Thyroid gland (tissue), 4 donors: ENCODE data around the gene TMEM151B. TPM values are rescaled to one million over a fixed set of nuclear protein-coding genes. Genes with fewer than 3 reads are reported as not detected.
"Not testable (repeated sequence)": the region's sequence is repeated elsewhere in the genome, so short reads cannot be mapped to it uniquely, and the experiment has no call there.

Experiments used
- DNase-seq, 2 donors: peaks; one replicate each; pipeline ENCODE4 v3.0.0-alpha.2; 2019
- H3K27ac ChIP-seq, 3 donors: fragments of 200-600 bp; sonication (generic); 1 replicate in 2 of 3; 2 replicates in 1 of 3; pipeline ENCODE4 v1.5.1; 2016 to 2019; ENCODE audit warnings: mild to moderate bottlenecking in 1 of 3, moderate library complexity in 1 of 3
- H3K27me3 ChIP-seq: fragments of 200-600 bp; sonication (generic); one replicate; pipeline ENCODE4 v1.5.1; 2019
- H3K36me3 ChIP-seq, 2 donors: fragments of 200-600 bp; sonication (generic); one replicate each; pipeline ENCODE4 v1.5.1; 2016 to 2019
- H3K4me1 ChIP-seq, 2 donors: fragments of 200-600 bp; sonication (generic); one replicate each; pipeline ENCODE4 v1.5.1; 2017 to 2019
- H3K4me3 ChIP-seq, 3 donors: fragments of 200-600 bp; sonication (generic); replicated peaks in 1 of 3; 1 replicate in 2 of 3; 2 replicates in 1 of 3; pipeline ENCODE4 v1.5.1; 2016; ENCODE audit warnings: mild to moderate bottlenecking in 1 of 3
- H3K9me3 ChIP-seq: fragments of 200-600 bp; sonication (generic); one replicate; pipeline ENCODE4 v1.5.1; 2017
- POLR2A ChIP-seq, 2 donors: fragments of 450-650 bp; IDR thresholded peaks; one replicate each; pipeline ENCODE4 v1.6.1; 2017; ENCODE audit warnings: antibody characterized with exemption in 2 of 2, mild to moderate bottlenecking in 2 of 2, moderate library complexity in 1 of 2
- WGBS, 2 donors: methylation state at CpG; one replicate each; pipeline ENCODE4 v1.1.5; 2017; 5-methylcytosine and 5-hydroxymethylcytosine counted together
- intact Hi-C: fragments of 100-400 bp; cut with DNase I; formaldehyde crosslinking; loops from one replicate; pipeline ENCODE4 v1.15.1; 2023
- total RNA-seq, 4 donors: library from RNA; depleted of rRNA; stranded (reverse); fragments of >200 nt; gene quantifications; one replicate each; pipeline ENCODE4 v1.2.3, GENCODE V29; 2016
- TF ChIP-seq, protein P1 (sequence below), 6 experiments: fragments of 200-600 bp in 3 of 6; fragments of 450-650 bp in 3 of 6; sonication (generic) in 3 of 6; IDR thresholded peaks; one replicate each; pipeline ENCODE4 v1.5.1; 2016 to 2019; ENCODE audit warnings: antibody characterized with exemption in 6 of 6, mild to moderate bottlenecking in 2 of 6, inconsistent platforms in 1 of 6, moderate library complexity in 1 of 6

TMEM151B gene
- total RNA-seq, 4 donors from 2014 or later = not detected

DNA sequence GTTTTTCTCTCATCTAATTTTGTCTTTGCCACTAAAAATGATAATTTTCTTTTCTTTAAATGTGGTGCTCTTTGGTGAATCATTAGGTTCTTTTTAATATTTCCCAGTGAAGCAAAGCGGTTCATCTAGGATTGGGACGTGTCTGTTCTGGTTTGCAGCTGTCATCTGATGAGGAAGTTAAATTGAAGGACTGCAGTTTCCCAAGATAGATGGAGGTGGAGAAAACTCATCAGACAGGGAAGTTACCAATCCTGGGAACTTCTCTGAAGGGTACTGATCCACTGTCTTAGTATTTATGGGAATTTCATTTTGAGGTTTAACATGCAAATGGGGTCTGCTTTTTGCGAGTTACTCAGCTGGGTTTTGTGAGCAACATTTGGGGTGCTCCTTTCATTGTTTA lies 45.3 kb downstream of the TMEM151B start:
- Histone ChIP-seq H3K9me3 (no peaks in the 10 kb centered on the region), H3K27ac (no peak overlapping the region)
- DNase-seq = no peak

DNA sequence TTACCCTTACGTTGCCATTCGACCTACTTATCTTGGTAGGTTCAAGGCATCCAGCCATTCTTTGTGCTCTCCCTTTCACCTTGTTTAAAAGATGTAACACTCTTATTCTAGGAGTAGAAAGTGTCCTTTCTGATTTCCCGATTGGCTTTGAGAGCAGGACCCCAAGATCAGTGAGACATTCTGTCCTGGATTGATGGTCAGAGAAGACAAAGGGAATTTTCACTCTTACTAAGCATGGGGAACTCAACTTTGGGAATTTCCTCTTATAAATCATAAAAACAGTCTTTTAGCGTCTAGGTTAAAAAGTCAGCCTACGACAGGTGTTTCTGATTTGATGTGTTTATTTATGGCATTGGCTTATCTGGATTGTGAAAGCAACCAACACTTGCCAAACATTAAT lies 45.7 kb downstream of the TMEM151B start:
- no peak for TF ChIP-seq POLR2A (IDR thresholded peaks at IDR 0.05)
- TF ChIP-seq, protein P1, sequence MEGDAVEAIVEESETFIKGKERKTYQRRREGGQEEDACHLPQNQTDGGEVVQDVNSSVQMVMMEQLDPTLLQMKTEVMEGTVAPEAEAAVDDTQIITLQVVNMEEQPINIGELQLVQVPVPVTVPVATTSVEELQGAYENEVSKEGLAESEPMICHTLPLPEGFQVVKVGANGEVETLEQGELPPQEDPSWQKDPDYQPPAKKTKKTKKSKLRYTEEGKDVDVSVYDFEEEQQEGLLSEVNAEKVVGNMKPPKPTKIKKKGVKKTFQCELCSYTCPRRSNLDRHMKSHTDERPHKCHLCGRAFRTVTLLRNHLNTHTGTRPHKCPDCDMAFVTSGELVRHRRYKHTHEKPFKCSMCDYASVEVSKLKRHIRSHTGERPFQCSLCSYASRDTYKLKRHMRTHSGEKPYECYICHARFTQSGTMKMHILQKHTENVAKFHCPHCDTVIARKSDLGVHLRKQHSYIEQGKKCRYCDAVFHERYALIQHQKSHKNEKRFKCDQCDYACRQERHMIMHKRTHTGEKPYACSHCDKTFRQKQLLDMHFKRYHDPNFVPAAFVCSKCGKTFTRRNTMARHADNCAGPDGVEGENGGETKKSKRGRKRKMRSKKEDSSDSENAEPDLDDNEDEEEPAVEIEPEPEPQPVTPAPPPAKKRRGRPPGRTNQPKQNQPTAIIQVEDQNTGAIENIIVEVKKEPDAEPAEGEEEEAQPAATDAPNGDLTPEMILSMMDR (IDR thresholded peaks at IDR 0.05) = no peak
- intact Hi-C loops = no loop called here
- H3K4me1 ChIP-seq = peaks cover 6 to 7% of the 10 kb centered on the region in 2 donors
- peaks cover 0 to 1% of the 10 kb centered on the region in 2 donors for H3K36me3 ChIP-seq
- 76 to 83% methylated on average over 5 of the region's 5 CpGs for whole genome bisulfite sequencing, 2 donors
- no peak overlapping the region for H3K4me3 ChIP-seq
- H3K9me3 ChIP-seq = no peaks in the 10 kb centered on the region
- no peak for DNase-seq
- no peak overlapping the region for H3K27ac ChIP-seq
- H3K27me3 ChIP-seq = no peaks in the 10 kb centered on the region

More for the DNA sequence above, 45.3 kb downstream of the TMEM151B start:
- Histone ChIP-seq H3K4me3 (no peak overlapping the region), H3K4me1 (peaks cover 6 to 7% of the 10 kb centered on the region in 2 donors), H3K36me3 (peaks cover 0 to 4% of the 10 kb centered on the region in 2 donors), H3K27me3 (no peaks in the 10 kb centered on the region)
- TF ChIP-seq POLR2A (IDR thresholded peaks at IDR 0.05) = no peak
- TF ChIP-seq, protein P1 (IDR thresholded peaks at IDR 0.05) = no peak
- 77 to 79% methylated on average over 3 of the region's 3 CpGs for WGBS, 2 donors
- intact Hi-C loops = no loop called here

DNA sequence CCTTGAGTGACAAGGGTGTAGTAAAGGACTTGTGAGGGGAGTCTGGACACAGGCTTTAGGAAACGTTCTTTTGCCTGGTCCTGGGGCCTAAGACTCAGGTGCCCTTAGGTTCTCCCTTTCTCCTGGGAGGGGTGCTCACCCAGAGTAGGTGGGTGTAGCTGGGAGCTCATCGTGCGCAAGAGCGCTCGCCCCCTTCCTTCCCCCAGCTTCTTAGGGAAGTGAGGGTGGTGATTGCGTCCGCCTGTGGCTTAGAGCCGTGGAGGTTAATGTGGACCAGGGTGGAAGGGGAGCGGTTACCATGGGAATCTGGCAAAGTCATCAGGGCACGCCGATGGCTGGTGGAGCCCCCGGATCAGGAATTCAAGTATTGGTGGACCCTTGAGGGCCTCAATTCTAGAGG lies 46.2 kb downstream of the TMEM151B start:
- WGBS, 2 donors = 81 to 90% methylated on average over 11 to 12 of the region's 12 CpGs
- H3K27ac ChIP-seq = no peak overlapping the region
- H3K36me3 ChIP-seq = no peaks in the 10 kb centered on the region
- no peak for TF ChIP-seq POLR2A (IDR thresholded peaks at IDR 0.05)
- TF ChIP-seq, protein P1 (IDR thresholded peaks at IDR 0.05) = no peak
- peaks cover 6 to 7% of the 10 kb centered on the region in 2 donors for H3K4me1 ChIP-seq
- intact Hi-C loops = no loop called here
- H3K27me3 ChIP-seq = no peaks in the 10 kb centered on the region
- no peaks in the 10 kb centered on the region for H3K9me3 ChIP-seq
- no peak overlapping the region for H3K4me3 ChIP-seq
- DNase-seq = no peak

DNA sequence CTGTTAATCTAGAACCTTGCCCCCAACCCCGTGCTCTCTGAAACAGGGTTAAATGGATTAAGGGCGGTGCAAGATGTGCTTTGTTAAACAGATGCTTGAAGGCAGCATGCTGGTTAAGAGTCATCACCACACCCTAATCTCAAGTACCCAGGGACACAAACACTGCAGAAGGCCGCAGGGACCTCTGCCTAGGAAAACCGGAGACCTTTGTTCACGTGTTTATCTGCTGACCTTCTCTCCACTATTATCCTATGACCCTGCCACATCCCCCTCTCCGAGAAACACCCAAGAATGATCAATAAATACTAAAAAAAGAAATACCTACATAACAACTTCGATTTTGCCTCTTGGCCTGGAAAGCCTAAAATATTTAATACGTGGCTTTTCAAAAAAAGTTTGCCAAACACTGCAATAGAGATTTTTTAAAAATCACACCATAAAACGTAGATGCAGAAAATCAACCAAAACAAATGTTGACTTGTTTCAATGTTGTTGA lies 46.9 kb downstream of the TMEM151B start:
- H3K4me3 ChIP-seq, H3K9me3 ChIP-seq, DNase-seq, H3K27me3 ChIP-seq, H3K36me3 ChIP-seq, intact Hi-C loops, H3K27ac ChIP-seq, H3K4me1 ChIP-seq: not testable (repeated sequence)
- WGBS, 2 donors = 54 to 55% methylated on average over 9 of the region's 9 CpGs

DNA sequence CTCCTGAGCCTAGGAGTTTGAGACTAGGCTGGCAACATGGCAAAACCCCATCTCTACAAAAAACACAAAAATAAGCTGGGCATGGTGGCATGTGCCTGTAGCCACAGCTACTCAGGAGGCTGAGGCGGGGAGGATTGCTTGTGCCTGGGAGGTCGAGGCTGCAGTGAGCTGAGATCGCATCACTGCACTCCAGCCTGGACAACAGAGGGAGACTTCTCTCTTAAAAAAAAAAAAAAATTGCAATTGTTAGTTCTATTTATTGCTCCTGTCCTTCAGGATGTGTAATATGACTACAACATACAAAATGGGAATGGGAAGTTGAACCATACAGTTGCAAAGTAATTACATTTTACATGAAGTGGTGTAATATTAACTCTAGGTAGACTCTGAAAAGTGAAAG lies 51.0 kb downstream of the TMEM151B start:
- Histone ChIP-seq H3K36me3 (no peaks in the 10 kb centered on the region), H3K4me1 (no peaks in the 10 kb centered on the region), H3K9me3 (no peaks in the 10 kb centered on the region), H3K27ac (no peak overlapping the region), H3K27me3 (no peaks in the 10 kb centered on the region), H3K4me3 (no peak overlapping the region)
- WGBS, 2 donors = 92 to 93% methylated on average over 3 of the region's 3 CpGs
- DNase-seq = no peak
- TF ChIP-seq POLR2A (IDR thresholded peaks at IDR 0.05) = no peak
- TF ChIP-seq, protein P1 (IDR thresholded peaks at IDR 0.05) = no peak
- intact Hi-C loops = no loop called here

DNA sequence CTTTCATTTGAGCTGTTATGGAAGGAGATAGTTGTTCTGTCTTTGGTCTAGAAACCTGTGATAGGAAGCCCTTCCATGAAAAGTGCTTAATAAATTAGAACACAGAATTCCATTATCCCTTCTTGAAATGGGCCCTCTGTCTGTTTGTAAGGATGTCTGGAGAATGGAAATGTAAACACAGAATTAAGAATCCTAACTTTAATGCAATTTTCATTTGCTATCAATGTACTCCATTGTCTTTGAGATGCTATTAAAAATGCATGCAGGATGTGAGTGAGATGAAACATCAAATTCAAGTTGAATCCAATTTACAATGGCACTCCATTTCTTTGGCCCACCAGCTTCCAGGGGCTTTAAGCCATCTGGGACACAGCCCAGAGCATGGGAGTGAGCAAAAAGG lies 56.8 kb downstream of the TMEM151B start:
- H3K4me3 ChIP-seq = no peak overlapping the region
- no peaks in the 10 kb centered on the region for H3K36me3 ChIP-seq
- no peak for TF ChIP-seq POLR2A (IDR thresholded peaks at IDR 0.05)
- TF ChIP-seq, protein P1 (IDR thresholded peaks at IDR 0.05) = no peak
- no peak overlapping the region for H3K27ac ChIP-seq
- H3K9me3 ChIP-seq = no peaks in the 10 kb centered on the region
- H3K27me3 ChIP-seq = no peaks in the 10 kb centered on the region
- intact Hi-C loops = no loop called here
- no peaks in the 10 kb centered on the region for H3K4me1 ChIP-seq
- DNase-seq = no peak
